ENCODE measurements around the gene TMEM232. TPM values are rescaled to one million over a fixed set of nuclear protein-coding genes. Genes with fewer than 3 reads are reported as not detected.

Gene TMEM232
- under 1 TPM; 0.28 to 0.76 TPM for total RNA-seq

- Mint-ChIP-seq H3K9me3 (ENCODE audit: low read depth) (no peaks in the 10 kb centered on the region), H3K4me3 (peak within 1 kb of the TSS; percentile 78)
Measured at GRCh38 chr5:110726249-110727024, at the start of gene TMEM232. Gene TMEM232 (minus strand): TSS chr5:110726671. CDS start chr5:110667352, 59,319 bp downstream.

GRCh38 chr5:110770286-110770685 is 43.8 kb upstream of the TMEM232 start:
- no peak overlapping the region for H3K4me3 Mint-ChIP-seq
- no peaks in the 10 kb centered on the region for H3K36me3 Mint-ChIP-seq
- no peaks in the 10 kb centered on the region for H3K4me1 Mint-ChIP-seq
- H3K27ac Mint-ChIP-seq = no peak overlapping the region
- DNase-seq = no peak
- ATAC-seq = no peak
- no peaks in the 10 kb centered on the region for H3K9me3 Mint-ChIP-seq (ENCODE audit: low read depth)
- peaks cover 23% of the 10 kb centered on the region for H3K27me3 Mint-ChIP-seq
- CTCF ChIA-PET = no interaction called here

More at GRCh38 chr5:110726249-110727024, at the start of gene TMEM232:
- DNase-seq (peak; percentile 86), ATAC-seq (peak; percentile 100)
- Mint-ChIP-seq H3K36me3 (no peaks in the 10 kb centered on the region), H3K4me1 (peaks cover 6% of the 10 kb centered on the region), H3K27ac (peak within 1 kb of the TSS; percentile 53), H3K27me3 (no peaks in the 10 kb centered on the region)
- CTCF ChIA-PET = interaction anchor here (0.8 to 2.6 kb wide), 3 partner anchors 12 to 55 kb away, joined by 3 to 16 read pairs (median 3); partner anchors contain the start of gene SLC25A46

- Mint-ChIP-seq H3K4me1 (no peaks in the 10 kb centered on the region), H3K36me3 (no peaks in the 10 kb centered on the region), H3K4me3 (no peak overlapping the region), H3K9me3 (ENCODE audit: low read depth) (no peaks in the 10 kb centered on the region), H3K27me3 (peaks cover 23% of the 10 kb centered on the region), H3K27ac (no peak overlapping the region)
- no peak for DNase-seq
- CTCF ChIA-PET = no interaction called here
- ATAC-seq = no peak
Measured at GRCh38 chr5:110769000-110769681, 42.7 kb upstream of the TMEM232 start.

GRCh38 chr5:110768138-110768860 is 41.8 kb upstream of the TMEM232 start:
- DNase-seq (no peak), ATAC-seq (no peak)
- CTCF ChIA-PET = interaction anchor here (2.0 kb wide), 1 partner anchor 11 kb away, joined by 7 read pairs; no protein-coding TSS in a partner anchor
- Mint-ChIP-seq H3K27ac (no peak overlapping the region), H3K27me3 (peaks cover 23% of the 10 kb centered on the region), H3K36me3 (no peaks in the 10 kb centered on the region), H3K9me3 (ENCODE audit: low read depth) (no peaks in the 10 kb centered on the region), H3K4me3 (no peak overlapping the region), H3K4me1 (no peaks in the 10 kb centered on the region)

DNA sequence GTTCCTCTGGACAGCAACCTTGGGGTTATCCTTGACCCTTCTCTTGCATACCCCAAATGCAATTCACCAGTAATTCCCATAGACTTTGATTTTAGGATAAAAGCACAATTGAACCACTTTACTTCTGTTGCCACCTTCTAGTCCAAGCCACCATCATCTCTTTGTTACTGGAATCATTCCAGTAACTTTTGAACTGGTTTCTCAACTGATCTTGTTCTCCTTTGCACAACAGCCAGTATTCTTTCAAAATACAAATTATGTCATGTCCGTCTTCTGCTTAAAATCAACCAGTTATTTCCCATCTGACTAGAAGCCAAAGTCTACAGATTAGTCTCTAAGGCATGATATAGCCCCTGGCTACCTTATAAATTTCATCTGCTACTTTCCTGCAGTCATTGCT is 33.7 kb upstream of the TMEM232 start:
- ATAC-seq (no peak), DNase-seq (no peak)
- no peaks in the 10 kb centered on the region for H3K27me3 Mint-ChIP-seq
- CTCF ChIA-PET = no interaction called here
- H3K36me3 Mint-ChIP-seq = peaks cover 16% of the 10 kb centered on the region
- no peaks in the 10 kb centered on the region for H3K9me3 Mint-ChIP-seq (ENCODE audit: low read depth)
- no peak overlapping the region for H3K4me3 Mint-ChIP-seq
- no peak overlapping the region for H3K27ac Mint-ChIP-seq
- peaks cover 3% of the 10 kb centered on the region for H3K4me1 Mint-ChIP-seq

GRCh38 chr5:110757118-110757729 is 30.8 kb upstream of the TMEM232 start:
- CTCF ChIA-PET = interaction anchor here (1.2 to 2.6 kb wide), 4 partner anchors 10 to 335 kb away, joined by 5 to 10 read pairs (median 7); partner anchors contain the start of genes SLC25A46 and WDR36
- Mint-ChIP-seq H3K27ac (no peak overlapping the region), H3K9me3 (ENCODE audit: low read depth) (no peaks in the 10 kb centered on the region), H3K27me3 (no peaks in the 10 kb centered on the region), H3K4me3 (no peak overlapping the region), H3K4me1 (peaks cover 29% of the 10 kb centered on the region), H3K36me3 (peaks cover 32% of the 10 kb centered on the region)
- DNase-seq (no peak), ATAC-seq (no peak)

- Mint-ChIP-seq H3K27me3 (no peaks in the 10 kb centered on the region), H3K36me3 (peaks cover 50% of the 10 kb centered on the region), H3K27ac (peak overlapping the region; percentile 35), H3K4me3 (no peak overlapping the region), H3K4me1 (peaks cover 50% of the 10 kb centered on the region), H3K9me3 (ENCODE audit: low read depth) (no peaks in the 10 kb centered on the region)
- ATAC-seq (no peak), DNase-seq (no peak)
- CTCF ChIA-PET = no interaction called here
Measured at GRCh38 chr5:110754181-110754580, 27.7 kb upstream of the TMEM232 start.

GRCh38 chr5:110753600-110753999 is 27.1 kb upstream of the TMEM232 start:
- CTCF ChIA-PET = interaction anchor here (1.7 kb wide), 1 partner anchor 15 kb away, joined by 5 read pairs; the partner anchor contains the start of gene SLC25A46
- H3K9me3 Mint-ChIP-seq (ENCODE audit: low read depth) = no peaks in the 10 kb centered on the region

GRCh38 chr5:110752953-110753352 is 26.5 kb upstream of the TMEM232 start:
- DNase-seq (no peak), ATAC-seq (peak; percentile 21)
- H3K4me1 Mint-ChIP-seq = peaks cover 53% of the 10 kb centered on the region
- H3K4me3 Mint-ChIP-seq = peak overlapping the region; percentile 22
- H3K36me3 Mint-ChIP-seq = peaks cover 58% of the 10 kb centered on the region
- CTCF ChIA-PET = interaction anchor here (1.2 to 1.7 kb wide), 2 partner anchors 11 to 14 kb away, joined by 4 to 5 read pairs; partner anchors contain the start of gene SLC25A46
- H3K27me3 Mint-ChIP-seq = no peaks in the 10 kb centered on the region
- H3K9me3 Mint-ChIP-seq (ENCODE audit: low read depth) = no peaks in the 10 kb centered on the region
- peak overlapping the region; percentile 94 for H3K27ac Mint-ChIP-seq

More at GRCh38 chr5:110753600-110753999, 27.1 kb upstream of the TMEM232 start:
- ATAC-seq = no peak
- DNase-seq = no peak
- H3K27ac Mint-ChIP-seq = peak overlapping the region; percentile 15
- no peaks in the 10 kb centered on the region for H3K27me3 Mint-ChIP-seq
- H3K36me3 Mint-ChIP-seq = peaks cover 56% of the 10 kb centered on the region
- no peak overlapping the region for H3K4me3 Mint-ChIP-seq
- H3K4me1 Mint-ChIP-seq = peaks cover 53% of the 10 kb centered on the region

DNA sequence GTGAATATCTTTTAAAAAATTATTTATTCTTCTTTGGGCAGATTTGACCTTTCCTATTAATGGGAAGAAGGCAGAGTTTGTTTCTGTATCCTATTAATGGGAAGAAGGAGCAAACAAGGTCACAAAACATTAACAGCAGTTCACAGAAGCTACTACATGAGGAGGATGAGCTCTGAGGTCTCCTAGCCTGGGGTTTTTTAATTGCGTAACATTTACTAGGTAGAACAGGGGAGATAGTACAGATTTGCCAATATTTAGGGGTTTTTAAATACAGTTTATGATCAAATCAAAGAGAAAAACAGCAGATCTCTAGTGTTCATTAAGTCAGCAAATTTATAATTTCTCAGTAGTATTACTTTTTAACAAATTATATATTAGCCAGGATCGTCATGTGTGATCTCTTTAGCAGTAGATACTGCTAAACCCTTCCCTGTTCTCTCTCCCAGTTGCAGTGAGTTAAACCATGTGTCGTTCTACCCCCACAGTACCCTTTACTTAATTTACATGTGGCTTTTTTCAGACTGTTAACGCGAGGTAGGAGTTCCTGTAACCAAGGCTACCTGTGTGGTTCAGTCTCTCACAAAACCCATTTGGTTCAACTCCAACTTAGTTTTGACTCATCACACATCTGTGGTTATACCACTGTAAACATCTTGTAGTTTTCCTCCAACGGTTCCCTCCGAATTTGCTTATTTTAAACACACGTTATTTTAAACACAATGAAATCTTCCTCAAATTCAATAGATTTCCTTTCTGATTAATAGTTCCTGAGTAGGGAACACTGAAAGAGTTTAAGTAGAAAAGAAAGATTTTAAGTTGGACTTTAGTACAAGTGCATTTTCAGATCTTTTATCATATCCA is 25.7 kb upstream of the TMEM232 start:
- peak; percentile 89 for ATAC-seq
- Mint-ChIP-seq H3K4me3 (peak overlapping the region; percentile 22), H3K27me3 (no peaks in the 10 kb centered on the region), H3K4me1 (peaks cover 52% of the 10 kb centered on the region), H3K9me3 (ENCODE audit: low read depth) (no peaks in the 10 kb centered on the region), H3K27ac (peak overlapping the region; percentile 94), H3K36me3 (peaks cover 59% of the 10 kb centered on the region)
- CTCF ChIA-PET = interaction anchor here (0.8 to 1.7 kb wide), 3 partner anchors 11 to 14 kb away, joined by 3 to 5 read pairs (median 4); partner anchors contain the start of gene SLC25A46
- peak; percentile 74 for DNase-seq

DNA sequence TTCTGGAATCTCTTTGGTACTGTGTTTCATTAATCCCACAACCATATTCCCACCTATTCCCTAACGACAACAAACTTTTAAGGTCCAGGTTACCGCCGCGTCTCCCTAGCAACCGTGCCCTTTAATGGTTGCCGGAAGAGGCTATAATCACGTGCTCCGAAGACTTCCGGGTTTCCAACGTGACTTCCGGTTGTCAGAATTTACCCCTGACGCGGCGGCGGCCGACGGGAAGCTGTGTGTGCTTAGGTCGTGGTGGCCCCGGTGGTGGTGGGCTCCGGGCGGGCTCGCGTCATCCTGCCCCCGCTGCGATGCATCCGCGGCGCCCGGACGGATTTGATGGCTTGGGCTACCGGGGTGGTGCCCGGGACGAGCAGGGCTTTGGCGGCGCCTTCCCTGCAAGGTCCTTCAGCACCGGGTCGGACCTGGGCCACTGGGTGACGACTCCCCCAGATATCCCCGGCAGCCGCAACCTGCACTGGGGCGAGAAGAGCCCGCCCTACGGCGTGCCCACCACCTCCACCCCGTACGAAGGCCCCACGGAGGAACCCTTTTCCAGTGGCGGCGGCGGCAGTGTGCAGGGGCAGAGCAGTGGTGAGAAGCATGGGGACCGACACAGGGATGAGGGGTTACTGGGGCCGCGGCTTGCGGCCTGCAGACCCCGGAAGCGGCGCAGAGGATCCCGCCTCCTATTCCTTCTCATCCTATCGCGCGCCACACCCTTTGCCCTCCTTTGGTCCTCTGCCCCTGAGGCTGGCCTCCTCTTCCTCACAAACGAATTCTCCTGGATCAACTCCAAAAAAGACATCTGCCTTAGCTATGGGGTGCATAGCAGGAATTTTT is 12.6 kb upstream of the TMEM232 start, which contains the start of gene SLC25A46:
Gene SLC25A46, plus strand, starts transcription at position 196 of the 840 bp plus-strand sequence. Its CDS starts 113 bp downstream, at position 309.
- ATAC-seq (peak; percentile 88), DNase-seq (peak; percentile 93)
- Mint-ChIP-seq H3K4me1 (peaks cover 38% of the 10 kb centered on the region), H3K27me3 (peaks cover 11% of the 10 kb centered on the region), H3K36me3 (peaks cover 7% of the 10 kb centered on the region), H3K4me3 (peak within 1 kb of the TSS; percentile 88), H3K9me3 (ENCODE audit: low read depth) (no peaks in the 10 kb centered on the region), H3K27ac (peak within 1 kb of the TSS; percentile 95)
- CTCF ChIA-PET = interaction anchor here (1.5 to 2.7 kb wide), 5 partner anchors 10 to 18 kb away, joined by 5 to 16 read pairs (median 10); partner anchors contain the start of gene TMEM232

Measured in activated CD8-positive, alpha-beta memory T cell treated with anti-CD3 and anti-CD28 coated beads, Interleukin-2, amount 10 ng/mL, durations not matched to agents 7 days and 5 days (primary cell).